Fibroblast of lung (primary cell): ENCODE data around the gene TBC1D30. TPM values are rescaled to one million over a fixed set of nuclear protein-coding genes. Genes with fewer than 3 reads are reported as not detected.

Experiments
- DNase-seq, 2 donors: peaks; one replicate each; pipeline versions ENCODE4 v3.0.0 to v3.0.0-alpha.2; 2010; ENCODE audit warnings: low read depth in 2 of 2
- H2AFZ ChIP-seq: 2 replicates; pipeline ENCODE4 v1.5.1; 2012; ENCODE audit warnings: low read length, control low read depth, inconsistent platforms
- H3K27ac ChIP-seq: 2 replicates; pipeline ENCODE4 v1.5.1; 2011; ENCODE audit warnings: low read length, control low read depth; ENCODE audit not compliant: insufficient read depth
- H3K27me3 ChIP-seq: 2 replicates; pipeline ENCODE4 v1.5.1; 2011; ENCODE audit warnings: mild to moderate bottlenecking, low read length; ENCODE audit not compliant: control insufficient read depth, insufficient read depth
- H3K36me3 ChIP-seq: 2 replicates; pipeline ENCODE4 v1.5.1; 2011; ENCODE audit warnings: low read length; ENCODE audit not compliant: control insufficient read depth, insufficient read depth
- H3K4me1 ChIP-seq: 2 replicates; pipeline ENCODE4 v1.5.1; 2011; ENCODE audit warnings: low read length; ENCODE audit not compliant: control insufficient read depth, insufficient read depth; ENCODE audit errors: extremely low read depth
- H3K4me2 ChIP-seq: 2 replicates; pipeline ENCODE4 v1.5.1; 2011; ENCODE audit warnings: low read length, control low read depth; ENCODE audit not compliant: insufficient read depth; ENCODE audit errors: extremely low read depth
- H3K4me3 ChIP-seq, 4 experiments: fragments of 200-600 bp in 1 of 4; sonication (generic) in 1 of 4; replicated peaks in 1 of 4; 2 replicates each; pipeline ENCODE4 v1.5.1; 2011 to 2016; ENCODE audit warnings: low read length in 4 of 4, low read depth in 3 of 4, mild to moderate bottlenecking in 3 of 4, control low read depth in 2 of 4, inconsistent platforms in 1 of 4, mixed read lengths in 1 of 4; ENCODE audit not compliant: insufficient read depth in 1 of 4; ENCODE audit errors: control extremely low read depth in 1 of 4
- H3K79me2 ChIP-seq: 2 replicates; pipeline ENCODE4 v1.5.1; 2012; ENCODE audit warnings: mild to moderate bottlenecking, low read length, inconsistent platforms; ENCODE audit not compliant: control insufficient read depth, insufficient read depth
- H3K9ac ChIP-seq: 2 replicates; pipeline ENCODE4 v1.5.1; 2011; ENCODE audit warnings: mild to moderate bottlenecking, low read length, control low read depth; ENCODE audit not compliant: insufficient read depth
- H3K9me3 ChIP-seq: 2 replicates; pipeline ENCODE4 v1.5.1; 2012; ENCODE audit warnings: low read depth, low read length; ENCODE audit not compliant: control insufficient read depth, insufficient read depth
- H4K20me1 ChIP-seq: 2 replicates; pipeline ENCODE4 v1.5.1; 2011; ENCODE audit warnings: low read length; ENCODE audit not compliant: control insufficient read depth, insufficient read depth; ENCODE audit errors: extremely low read depth
- CTCF ChIP-seq, 2 donors: IDR thresholded peaks in 1 of 2; conservative IDR thresholded peaks in 1 of 2; 1 replicate in 1 of 2; 2 replicates in 1 of 2; pipeline ENCODE4 v1.5.1; 2011 to 2012; ENCODE audit warnings: low read length in 2 of 2, control low read depth in 1 of 2, inconsistent platforms in 1 of 2, low read depth in 1 of 2, mild to moderate bottlenecking in 1 of 2
- EZH2 ChIP-seq: IDR thresholded peaks from 2 replicates; pipeline ENCODE4 v1.5.1; 2012; ENCODE audit warnings: low read length, control low read depth, mild to moderate bottlenecking; ENCODE audit errors: missing control alignments
- polyA plus RNA-seq, 2 donors: library from polyadenylated mRNA; depleted of rRNA in 1 of 2; stranded (reverse) in 1 of 2; unstranded in 1 of 2; fragments of >200 nt; gene quantifications; 2 replicates each; pipeline ENCODE4 v1.2.1, GENCODE V29; 2011 to 2012; ENCODE audit warnings: missing spikeins in 1 of 2
- total RNA-seq: library from RNA; depleted of rRNA; stranded (reverse); fragments of >200 nt; gene quantifications from 2 replicates; pipeline ENCODE4 v1.2.1, GENCODE V29; 2014

Gene TBC1D30
- total and polyA plus RNA-seq, 2 donors (not counting 1 experiment from before 2014, with no cell fraction given), result 0.24 to 0.66 TPM

- no peaks in the 10 kb centered on the region for H3K36me3 ChIP-seq
- H3K4me2 ChIP-seq, result no peak overlapping the region
- no peak overlapping the region for H2AFZ ChIP-seq
- no peaks in the 10 kb centered on the region for H4K20me1 ChIP-seq
- no peak overlapping the region for H3K27ac ChIP-seq
- peaks cover 21% of the 10 kb centered on the region for H3K27me3 ChIP-seq
- no peak for TF ChIP-seq CTCF (conservative IDR thresholded peaks at IDR 0.05 in 1 of 2, IDR thresholded peaks at IDR 0.05 in 1 of 2; ENCODE audit: low read depth in 1 of 2, low read length in 2 of 2)
- no peak for DNase-seq
- no peak overlapping the region for H3K9ac ChIP-seq
- H3K9me3 ChIP-seq, result no peaks in the 10 kb centered on the region
- H3K4me1 ChIP-seq, result peaks cover 2% of the 10 kb centered on the region
- no peaks in the 10 kb centered on the region for H3K79me2 ChIP-seq
- no peak overlapping the region for H3K4me3 ChIP-seq
Measured at GRCh38 chr12:64821116-64821630, 3.3 kb upstream of the TBC1D30 start.

DNA sequence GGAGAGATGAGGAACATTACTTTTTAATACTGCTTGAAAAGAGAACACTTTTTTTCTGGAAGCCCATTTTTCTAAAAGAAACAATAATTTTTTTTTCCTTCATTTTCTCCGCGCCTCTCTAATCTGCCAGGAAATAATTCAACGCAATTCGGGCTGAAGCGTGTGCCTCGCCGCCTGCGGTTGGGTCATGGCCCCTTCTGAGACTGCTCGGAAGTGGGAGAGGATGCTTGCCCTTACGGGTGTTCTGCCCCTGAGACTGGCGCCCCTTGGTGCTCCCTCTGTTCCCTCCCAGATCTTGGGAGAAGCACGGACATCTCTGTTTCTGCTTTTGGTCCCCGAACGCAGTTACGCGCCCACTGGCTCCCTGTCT lies 332 bp upstream of the TBC1D30 start:
- TF ChIP-seq EZH2, result no peak
- no peak for TF ChIP-seq CTCF (conservative IDR thresholded peaks at IDR 0.05 in 1 of 2, IDR thresholded peaks at IDR 0.05 in 1 of 2; ENCODE audit: low read depth in 1 of 2, low read length in 2 of 2)
- Histone ChIP-seq H3K4me3 (peak overlapping the region; percentile 16 to 48 (median 36)), H2AFZ (peak overlapping the region; percentile 25), H3K4me2 (peak overlapping the region; percentile 82), H3K36me3 (no peaks in the 10 kb centered on the region), H3K79me2 (no peaks in the 10 kb centered on the region), H3K9me3 (no peaks in the 10 kb centered on the region), H3K9ac (no peak overlapping the region), H4K20me1 (no peaks in the 10 kb centered on the region), H3K27me3 (peaks cover 29% of the 10 kb centered on the region), H3K4me1 (peaks cover 2% of the 10 kb centered on the region), H3K27ac (no peak overlapping the region)
- no peak for DNase-seq

DNA sequence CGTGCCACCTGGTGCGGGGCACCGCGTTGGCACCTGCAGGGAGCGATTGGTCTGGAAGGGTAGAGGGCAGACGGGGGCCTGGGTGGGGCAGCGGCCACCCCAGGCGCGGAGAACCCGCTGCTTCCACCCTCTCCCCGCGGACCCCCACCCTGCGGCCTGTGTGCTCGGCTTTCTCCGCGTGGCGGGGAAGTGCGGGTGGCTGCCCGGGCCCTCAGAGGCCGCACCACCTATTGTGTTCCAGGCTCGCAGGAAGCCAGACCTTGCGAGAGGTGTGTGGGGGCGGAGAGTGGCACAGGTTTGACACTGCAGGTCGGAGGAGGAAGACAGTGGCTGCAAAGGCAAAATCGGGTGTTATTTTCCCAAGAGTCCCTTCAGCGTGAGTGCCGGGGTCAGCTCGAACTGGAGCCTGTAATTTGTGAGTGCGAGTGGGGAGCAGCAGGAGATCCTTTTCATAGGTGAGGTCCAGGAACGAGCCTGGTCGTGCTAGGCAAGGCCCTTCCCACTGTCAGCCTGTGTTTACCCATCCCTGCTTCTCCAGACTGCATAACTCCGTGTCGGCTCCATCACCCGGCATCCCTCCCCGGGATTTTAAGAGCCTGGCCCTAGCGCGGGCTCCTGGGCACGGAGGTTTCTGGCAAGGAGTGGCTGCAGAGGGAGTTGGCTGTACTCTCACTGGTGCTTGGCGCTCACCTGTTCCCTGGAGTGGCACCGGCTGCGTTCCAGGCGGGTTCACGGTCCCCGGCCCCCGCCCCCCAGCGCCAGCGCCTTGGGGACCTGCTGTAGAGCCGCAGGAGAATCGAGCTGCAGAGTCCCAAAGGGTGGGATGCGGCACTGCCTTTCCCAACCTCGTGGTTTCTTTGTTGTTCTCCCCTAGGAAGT lies 935 bp downstream of the TBC1D30 start:
- H3K9me3 ChIP-seq, result no peaks in the 10 kb centered on the region
- peak overlapping the region; percentile 82 for H3K4me2 ChIP-seq
- TF ChIP-seq EZH2 (peak; percentile 87), CTCF (conservative IDR thresholded peaks at IDR 0.05 in 1 of 2, IDR thresholded peaks at IDR 0.05 in 1 of 2; ENCODE audit: low read depth in 1 of 2, low read length in 2 of 2) (no peak)
- no peak for DNase-seq
- H3K4me3 ChIP-seq, result peak overlapping the region in 1 of 4 experiments; percentile 48
- H4K20me1 ChIP-seq, result no peaks in the 10 kb centered on the region
- H3K27me3 ChIP-seq, result peaks cover 29% of the 10 kb centered on the region
- no peak overlapping the region for H3K9ac ChIP-seq
- peaks cover 2% of the 10 kb centered on the region for H3K4me1 ChIP-seq
- H3K36me3 ChIP-seq, result no peaks in the 10 kb centered on the region
- no peaks in the 10 kb centered on the region for H3K79me2 ChIP-seq
- H3K27ac ChIP-seq, result no peak overlapping the region
- no peak overlapping the region for H2AFZ ChIP-seq
